ENCODE data around the gene HIBCH. TPM values are rescaled to one million over a fixed set of nuclear protein-coding genes. Genes with fewer than 3 reads are reported as not detected.
A peak's percentile ranks its signal among the peaks of the same experiment; 100 is the strongest.
"Not testable (repeated sequence)": the region's sequence is repeated elsewhere in the genome, so short reads cannot be mapped to it uniquely, and the experiment has no call there.

The HIBCH gene
- total and polyA plus RNA-seq, 2 donors (not counting 3 experiments of a cell fraction or from before 2014, with no cell fraction given) = 6.4 to 24.7 TPM

DNA sequence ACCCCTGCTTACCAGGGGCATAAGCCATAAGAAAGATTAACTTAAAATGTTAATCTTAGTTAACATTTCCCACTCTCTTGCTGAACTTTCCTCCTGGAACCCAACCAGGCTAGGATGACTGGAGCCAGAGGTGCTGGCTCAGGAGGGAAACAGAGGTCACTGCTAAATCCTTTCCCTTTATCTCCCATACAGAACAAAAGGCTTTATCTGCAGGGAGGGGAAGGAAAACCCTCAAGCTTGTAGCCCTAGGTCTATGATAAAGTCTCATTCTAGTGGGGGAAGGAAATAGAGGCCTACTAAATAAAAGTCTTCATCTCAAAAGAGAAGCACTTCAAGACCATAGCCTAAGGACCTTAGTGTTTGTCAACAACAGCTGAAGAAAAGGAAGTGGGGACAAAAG, 18.6 kb downstream of the HIBCH start:
- no TSS peak for BruUV-seq (replicated peaks)
- H3K79me2 ChIP-seq (ENCODE audit: control insufficient read depth, insufficient read depth, low read length) = no peaks in the 10 kb centered on the region
- H3K4me3 ChIP-seq (replicated peaks in 1 of 3; ENCODE audit: insufficient read depth in 1 of 3, low read depth in 1 of 3, low read length in 3 of 3) = no peak overlapping the region
- no peak overlapping the region for H3K9ac ChIP-seq (replicated peaks; ENCODE audit: extremely low read depth, insufficient read depth, low read length)
- no peak overlapping the region for H2AFZ ChIP-seq (ENCODE audit: low read depth, low read length)
- no peaks in the 10 kb centered on the region for H3K4me1 ChIP-seq (ENCODE audit: control insufficient read depth, extremely low read depth, insufficient read depth, low read length)
- H3K4me2 ChIP-seq (ENCODE audit: insufficient read depth, low read length) = no peak overlapping the region
- dilution Hi-C loops (cut with MboI; ENCODE audit: extremely low pct_ligation_motif_present, low sequenced_read_pairs) (no loop called here), intact Hi-C loops (cut with micrococcal nuclease) (no loop called here)
- FAIRE-seq (no peak), DNase-seq (ENCODE audit: low read depth, low spot score) (peak; percentile 29)
- no peaks in the 10 kb centered on the region for H3K27me3 ChIP-seq (ENCODE audit: control insufficient read depth in 2 of 2, insufficient read depth in 2 of 2, low read length in 2 of 2)
- POLR2A ChIA-PET = no interaction called here
- no peaks in the 10 kb centered on the region for H3K9me1 ChIP-seq (replicated peaks; ENCODE audit: control insufficient read depth, extremely low read depth, insufficient read depth, low read length)
- H4K20me1 ChIP-seq (replicated peaks; ENCODE audit: control insufficient read depth, extremely low read depth, insufficient read depth, low read length) = no peaks in the 10 kb centered on the region
- CTCF ChIA-PET = interaction anchor here (1.3 to 2.6 kb wide), 4 partner anchors 17 to 640 kb away, joined by 3 to 10 read pairs (median 4); partner anchors contain the start of gene HIBCH
- no peak overlapping the region for H3K27ac ChIP-seq (ENCODE audit: insufficient read depth, low read depth, low read length)
- peaks cover 0 to 1% of the 10 kb centered on the region in 2 experiments for H3K36me3 ChIP-seq (ENCODE audit: control insufficient read depth in 2 of 2, extremely low read depth in 1 of 2, insufficient read depth in 2 of 2, low read length in 2 of 2)
- no peak for TF ChIP-seq MYC (IDR thresholded peaks at IDR 0.05; ENCODE audit: low read depth, low read length)
- no peak for TF ChIP-seq EZH2 (IDR thresholded peaks at IDR 0.05; ENCODE audit: borderline replicate concordance, low read depth, low read length, severe bottlenecking)
- no peak for TF ChIP-seq JUN (IDR thresholded peaks at IDR 0.05; ENCODE audit: borderline replicate concordance, insufficient read depth, insufficient read length, low read depth)
- TF ChIP-seq FOS (IDR thresholded peaks at IDR 0.05; ENCODE audit: borderline replicate concordance, insufficient read depth, low read length) = no peak
- TF ChIP-seq POLR2AphosphoS5 (IDR thresholded peaks at IDR 0.05; ENCODE audit: insufficient read depth, low read depth, low read length) = no peak
- TF ChIP-seq POLR2A (IDR thresholded peaks at IDR 0.05; ENCODE audit: low read depth, low read length) = no peak
- TF ChIP-seq, protein P1, sequence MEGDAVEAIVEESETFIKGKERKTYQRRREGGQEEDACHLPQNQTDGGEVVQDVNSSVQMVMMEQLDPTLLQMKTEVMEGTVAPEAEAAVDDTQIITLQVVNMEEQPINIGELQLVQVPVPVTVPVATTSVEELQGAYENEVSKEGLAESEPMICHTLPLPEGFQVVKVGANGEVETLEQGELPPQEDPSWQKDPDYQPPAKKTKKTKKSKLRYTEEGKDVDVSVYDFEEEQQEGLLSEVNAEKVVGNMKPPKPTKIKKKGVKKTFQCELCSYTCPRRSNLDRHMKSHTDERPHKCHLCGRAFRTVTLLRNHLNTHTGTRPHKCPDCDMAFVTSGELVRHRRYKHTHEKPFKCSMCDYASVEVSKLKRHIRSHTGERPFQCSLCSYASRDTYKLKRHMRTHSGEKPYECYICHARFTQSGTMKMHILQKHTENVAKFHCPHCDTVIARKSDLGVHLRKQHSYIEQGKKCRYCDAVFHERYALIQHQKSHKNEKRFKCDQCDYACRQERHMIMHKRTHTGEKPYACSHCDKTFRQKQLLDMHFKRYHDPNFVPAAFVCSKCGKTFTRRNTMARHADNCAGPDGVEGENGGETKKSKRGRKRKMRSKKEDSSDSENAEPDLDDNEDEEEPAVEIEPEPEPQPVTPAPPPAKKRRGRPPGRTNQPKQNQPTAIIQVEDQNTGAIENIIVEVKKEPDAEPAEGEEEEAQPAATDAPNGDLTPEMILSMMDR (IDR thresholded peaks at IDR 0.05; ENCODE audit: extremely low read depth in 1 of 2, insufficient read depth in 1 of 2, low read depth in 1 of 2, low read length in 2 of 2) = no peak
- no peak for TF ChIP-seq GATA2 (IDR thresholded peaks at IDR 0.05; ENCODE audit: insufficient read depth, insufficient read length, low read depth, low read length)
- TF ChIP-seq, protein P2, sequence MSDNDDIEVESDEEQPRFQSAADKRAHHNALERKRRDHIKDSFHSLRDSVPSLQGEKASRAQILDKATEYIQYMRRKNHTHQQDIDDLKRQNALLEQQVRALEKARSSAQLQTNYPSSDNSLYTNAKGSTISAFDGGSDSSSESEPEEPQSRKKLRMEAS (IDR thresholded peaks at IDR 0.05; ENCODE audit: insufficient read depth, insufficient read length) = no peak
- H3K9me3 ChIP-seq (replicated peaks; ENCODE audit: control insufficient read depth, insufficient read depth, low read length) = no peaks in the 10 kb centered on the region

DNA sequence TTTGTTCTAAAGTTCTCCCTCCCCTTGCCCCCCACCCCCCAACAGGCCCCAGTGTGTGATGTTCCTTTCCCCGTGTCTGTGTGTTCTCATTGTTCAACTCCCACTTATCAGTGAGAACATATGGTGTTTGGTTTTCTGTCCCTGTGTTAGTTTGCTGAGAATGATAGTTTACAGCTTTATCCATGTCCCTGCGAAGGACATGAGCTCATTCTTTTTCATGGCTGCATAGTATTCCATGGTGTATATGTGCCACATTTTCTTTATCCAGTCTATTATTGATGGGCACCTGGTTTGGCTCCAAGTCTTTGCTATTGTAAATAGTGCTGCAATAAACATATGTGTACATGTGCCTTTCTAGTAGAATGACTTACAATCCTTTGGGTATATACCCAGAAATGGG, 21.7 kb downstream of the HIBCH start:
- not testable (repeated sequence) for FAIRE-seq

More for the DNA sequence above, 21.7 kb downstream of the HIBCH start:
- H3K4me3 ChIP-seq (replicated peaks in 1 of 3; ENCODE audit: insufficient read depth in 1 of 3, low read depth in 1 of 3, low read length in 3 of 3); H3K9me3 ChIP-seq (replicated peaks; ENCODE audit: control insufficient read depth, insufficient read depth, low read length); H3K27me3 ChIP-seq (ENCODE audit: control insufficient read depth in 2 of 2, insufficient read depth in 2 of 2, low read length in 2 of 2); H3K9me1 ChIP-seq (replicated peaks; ENCODE audit: control insufficient read depth, extremely low read depth, insufficient read depth, low read length); DNase-seq (ENCODE audit: low read depth, low spot score); H4K20me1 ChIP-seq (replicated peaks; ENCODE audit: control insufficient read depth, extremely low read depth, insufficient read depth, low read length); intact Hi-C loops (cut with micrococcal nuclease); H3K4me1 ChIP-seq (ENCODE audit: control insufficient read depth, extremely low read depth, insufficient read depth, low read length); CTCF ChIA-PET; dilution Hi-C loops (cut with MboI; ENCODE audit: extremely low pct_ligation_motif_present, low sequenced_read_pairs); H3K36me3 ChIP-seq (ENCODE audit: control insufficient read depth in 2 of 2, extremely low read depth in 1 of 2, insufficient read depth in 2 of 2, low read length in 2 of 2); H3K4me2 ChIP-seq (ENCODE audit: insufficient read depth, low read length); BruUV-seq (replicated peaks); H3K79me2 ChIP-seq (ENCODE audit: control insufficient read depth, insufficient read depth, low read length); H3K27ac ChIP-seq (ENCODE audit: insufficient read depth, low read depth, low read length); POLR2A ChIA-PET; H3K9ac ChIP-seq (replicated peaks; ENCODE audit: extremely low read depth, insufficient read depth, low read length); H2AFZ ChIP-seq (ENCODE audit: low read depth, low read length): not testable (repeated sequence)
